Stimulated activated naive CD4-positive, alpha-beta T cell treated with Interleukin-2 at 50 U/mL for 16 hours (primary cell): ENCODE results near the gene TIAM1.

Experiments used
- DNase-seq: peaks from one replicate; lab custom pipeline; 2025; lab: John Stamatoyannopoulos, UW

Gene TIAM1

DNA sequence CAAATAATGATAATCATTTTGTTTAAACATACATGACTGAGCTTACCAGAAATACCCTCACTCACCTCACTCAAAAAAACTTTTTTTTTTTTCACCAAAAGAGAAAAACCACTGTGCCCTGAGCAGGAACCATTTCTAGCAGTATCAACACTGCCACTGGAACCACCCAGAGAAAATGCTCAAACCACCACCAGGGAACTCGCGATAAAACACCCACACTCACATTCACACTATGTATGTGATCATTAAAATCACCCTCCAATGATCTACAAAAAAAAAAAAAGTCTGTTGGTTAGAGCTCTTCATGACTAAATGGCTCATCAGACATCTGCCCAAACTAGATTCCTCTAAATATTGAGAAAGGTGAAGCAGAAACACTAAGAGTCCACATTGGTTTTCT is 11.5 kb downstream of the TIAM1 start:
- peak; percentile 7 for DNase-seq

DNA sequence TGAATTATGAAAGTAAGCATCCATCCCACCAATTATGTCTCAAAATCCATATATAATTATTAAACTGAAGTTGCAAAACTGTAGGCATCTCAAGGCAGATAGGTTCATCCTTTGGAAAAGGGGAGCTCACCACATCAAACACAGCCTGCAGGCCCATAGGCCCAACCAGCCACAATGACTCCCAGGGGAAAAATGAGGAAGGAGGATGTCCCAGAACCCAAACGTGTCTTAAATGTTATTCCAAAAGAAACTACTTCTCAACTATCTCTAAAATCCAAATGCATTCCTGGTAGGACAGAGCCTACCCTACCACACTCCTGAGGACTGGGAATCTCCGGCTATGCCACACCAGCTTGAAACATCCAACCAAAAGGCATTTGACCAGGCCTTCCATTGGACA is 12.8 kb downstream of the TIAM1 start:
- DNase-seq: no peak

DNA sequence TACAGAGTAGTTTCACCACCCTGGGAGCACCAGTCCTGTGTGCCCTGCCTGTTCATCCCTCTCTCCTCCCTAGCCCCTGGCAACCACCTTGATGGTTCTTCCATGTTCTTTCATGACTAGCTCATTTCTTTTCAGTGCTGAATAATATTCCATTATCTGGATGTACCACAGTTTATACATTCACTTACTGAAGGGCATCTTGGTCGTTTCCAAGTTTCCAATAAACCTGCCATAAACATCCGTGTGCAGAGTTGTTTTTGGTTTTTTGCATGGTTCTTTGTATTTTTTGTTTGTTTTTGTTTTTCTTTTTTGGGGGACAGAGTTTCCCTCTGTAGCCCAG is 13.9 kb downstream of the TIAM1 start:
- no peak for DNase-seq

DNA sequence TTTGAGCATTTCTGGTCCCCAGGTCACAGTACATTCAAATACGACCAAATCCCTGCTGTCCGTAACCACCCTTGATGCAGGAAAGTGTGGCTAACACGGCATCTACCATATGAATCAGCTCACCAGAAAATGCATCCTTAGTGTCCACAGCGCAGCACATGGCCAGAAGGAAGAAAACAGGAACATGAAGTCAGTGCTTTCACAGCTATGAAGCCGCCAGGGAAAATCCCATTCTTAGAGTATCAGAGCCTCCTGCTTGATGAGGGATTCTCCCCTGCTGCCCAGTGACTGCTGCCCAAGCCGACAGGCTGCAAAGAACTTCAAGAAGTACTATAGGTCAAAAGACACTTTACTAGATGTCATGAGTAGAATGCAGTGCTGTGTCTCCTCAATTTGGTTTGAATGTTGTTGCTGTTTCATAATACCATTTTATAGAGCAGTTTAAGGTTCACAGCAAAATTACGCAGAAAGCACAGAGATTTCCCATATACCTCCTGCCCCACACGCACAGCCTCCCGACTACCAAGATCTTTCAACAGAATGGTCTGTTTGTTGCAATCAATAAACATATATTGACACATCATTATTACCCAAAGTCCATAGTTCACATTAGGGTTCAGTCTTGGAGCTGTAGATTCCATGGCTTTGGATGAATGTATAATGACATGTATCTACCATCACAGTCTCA is 14.5 kb downstream of the TIAM1 start:
- no peak for DNase-seq

DNA sequence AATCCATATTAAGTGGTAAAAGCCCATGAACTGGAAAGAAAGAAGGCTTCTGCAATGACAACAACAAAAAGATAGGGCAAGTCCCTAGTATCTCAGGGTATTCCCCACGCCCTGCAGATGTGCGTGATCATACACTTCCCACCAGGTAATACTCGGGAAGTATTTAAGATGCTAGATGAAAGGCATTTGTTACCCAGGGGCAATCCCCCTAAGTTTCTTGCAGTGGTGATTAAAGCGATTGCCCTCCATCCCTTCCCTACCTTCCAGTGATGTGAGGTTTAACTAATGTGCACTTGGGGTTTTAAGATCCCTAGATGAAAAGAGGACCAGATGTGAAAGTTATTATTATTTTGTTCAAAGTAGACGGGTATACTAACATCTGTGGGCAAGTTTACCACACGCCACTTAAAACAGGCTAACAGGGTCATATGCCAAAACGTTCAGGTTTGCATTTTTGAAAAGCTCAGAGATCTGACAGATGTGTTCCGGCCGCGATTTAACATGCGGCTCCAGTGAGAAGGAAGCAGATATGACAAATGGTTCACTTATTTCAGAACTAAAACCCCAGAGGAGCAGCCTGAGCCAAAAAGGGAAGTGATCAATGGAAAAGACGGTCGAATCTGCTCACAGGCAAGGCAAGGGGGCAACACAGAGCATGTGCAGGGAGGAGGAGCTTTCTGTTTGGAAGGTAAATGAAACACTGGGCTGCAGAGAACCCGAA is 17.4 kb downstream of the TIAM1 start:
- peak; percentile 54 for DNase-seq

DNA sequence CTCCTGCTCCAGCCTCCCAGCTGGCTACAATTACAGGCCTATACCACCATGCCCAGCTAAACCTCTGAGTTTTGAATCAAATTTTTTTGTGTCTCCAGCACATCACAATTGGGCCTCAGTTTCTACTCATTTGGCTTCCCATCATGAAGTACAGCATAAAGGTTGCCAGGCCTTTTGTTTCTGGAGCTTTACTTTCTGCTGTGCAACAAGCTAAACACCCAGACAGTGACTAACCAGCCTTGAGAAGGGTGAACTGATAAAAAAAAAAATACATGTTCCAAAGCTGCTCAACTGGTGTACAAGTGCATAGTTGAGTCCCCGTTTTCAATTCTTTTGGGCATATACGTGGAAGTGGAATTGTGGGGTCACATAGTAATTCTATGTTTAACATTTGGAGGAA is 25.1 kb downstream of the TIAM1 start:
- no peak for DNase-seq

DNA sequence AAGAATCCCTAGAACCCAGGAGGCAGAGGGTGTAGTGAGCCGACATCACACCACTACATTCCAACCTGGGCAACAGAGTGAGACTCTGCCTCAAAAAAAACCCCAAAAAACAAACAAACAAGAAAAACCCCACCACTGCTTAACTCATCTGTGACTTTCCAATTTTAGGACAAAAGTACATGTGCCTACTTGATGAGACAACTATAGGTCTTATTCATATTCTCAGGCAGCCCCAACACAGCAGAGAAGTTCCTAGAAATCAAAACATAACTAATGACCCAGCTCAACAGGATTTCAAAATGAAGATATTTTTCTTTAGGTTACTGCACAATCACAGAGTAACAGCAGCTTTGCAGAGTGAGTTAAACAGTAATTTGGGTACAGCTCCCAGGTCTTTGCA is 26.4 kb downstream of the TIAM1 start:
- no peak for DNase-seq

DNA sequence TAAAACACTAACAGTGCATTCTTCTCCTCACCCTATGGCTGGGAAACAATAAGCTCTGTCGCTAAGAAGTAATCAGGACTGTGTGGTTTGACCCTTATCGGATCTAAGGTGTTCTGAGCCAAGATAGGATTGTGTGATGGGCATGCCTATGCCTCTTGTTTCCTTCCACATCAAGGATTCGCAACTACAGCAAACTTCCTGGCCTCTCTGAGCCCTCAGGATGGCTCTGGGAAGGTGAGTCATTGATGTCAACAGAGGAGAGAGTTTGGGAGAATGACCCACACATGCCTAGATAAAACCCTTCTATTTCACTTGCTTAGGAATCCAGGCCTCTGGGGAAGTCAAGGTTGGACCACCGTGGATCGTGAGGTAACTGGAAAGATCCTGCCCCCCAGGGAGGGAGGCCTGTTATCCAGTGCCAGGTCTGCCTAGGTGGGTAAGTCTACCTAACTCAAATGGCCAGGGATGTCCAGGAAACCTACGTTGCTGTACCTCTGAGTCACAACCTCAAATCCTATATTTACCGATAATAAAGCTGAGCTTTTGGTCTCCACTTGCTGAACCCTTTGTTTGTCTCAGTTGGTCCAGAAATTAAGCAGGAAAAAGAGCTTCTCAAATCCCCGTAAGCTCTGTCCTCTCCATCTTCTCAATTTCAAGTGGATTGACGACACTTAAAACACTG is 27.4 kb downstream of the TIAM1 start:
- no peak for DNase-seq

DNA sequence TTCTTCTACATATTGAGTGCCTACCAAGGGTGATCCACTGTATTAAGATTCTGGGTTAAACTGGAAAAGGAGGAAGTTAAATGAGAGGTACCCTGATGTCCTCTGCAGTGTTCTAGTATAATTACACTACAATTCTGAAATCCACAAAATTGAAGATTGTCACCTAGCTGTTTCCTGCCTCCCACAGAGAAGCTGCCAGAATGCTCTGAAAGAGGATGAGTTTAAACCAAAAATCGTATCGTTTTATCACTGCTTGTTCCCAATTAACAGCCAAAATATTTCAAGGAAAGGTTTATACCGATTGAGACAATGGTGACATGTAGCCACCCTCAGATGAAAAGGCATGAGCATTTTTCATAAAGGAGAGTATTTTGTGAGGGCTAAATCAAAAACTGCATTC is 28.0 kb downstream of the TIAM1 start:
- DNase-seq: no peak

DNA sequence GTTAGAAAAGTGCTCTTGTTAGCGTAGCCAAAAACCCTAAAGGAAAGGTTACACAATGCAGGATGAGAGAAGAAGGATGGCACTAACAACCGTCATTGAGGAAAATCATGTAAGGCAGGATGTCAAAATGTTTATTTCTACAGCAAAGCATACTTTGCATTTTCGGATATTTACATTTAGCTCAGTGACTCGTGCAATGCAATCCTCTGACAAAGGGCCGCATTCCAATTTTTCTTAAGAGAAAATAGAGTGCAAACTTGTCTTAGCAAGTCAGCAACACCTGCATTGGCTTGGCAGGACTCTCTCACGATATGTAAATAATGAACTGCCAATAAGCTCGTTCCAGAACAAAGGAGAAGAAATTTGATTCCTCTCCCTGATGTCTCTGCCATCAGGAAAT is 33.3 kb downstream of the TIAM1 start:
- DNase-seq: no peak

DNA sequence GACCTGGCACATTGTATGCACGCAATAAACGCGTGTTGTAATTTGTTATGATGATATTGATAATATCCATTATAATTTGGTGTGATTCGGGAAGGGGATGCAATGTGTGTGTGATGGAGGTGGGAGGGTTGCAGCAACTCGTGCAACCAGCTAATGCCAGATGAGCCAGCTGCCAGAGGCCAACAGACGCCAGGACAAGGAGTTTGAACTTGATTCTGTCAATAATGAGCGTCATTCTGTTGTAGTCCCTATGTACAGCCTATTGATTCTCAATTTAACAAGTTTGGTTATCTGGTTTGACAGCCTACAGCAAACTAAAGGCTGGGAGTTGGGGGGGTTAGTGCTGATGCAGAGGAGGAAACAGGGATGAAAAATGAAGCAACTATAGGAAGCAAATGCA is 35.5 kb downstream of the TIAM1 start:
- DNase-seq: no peak

DNA sequence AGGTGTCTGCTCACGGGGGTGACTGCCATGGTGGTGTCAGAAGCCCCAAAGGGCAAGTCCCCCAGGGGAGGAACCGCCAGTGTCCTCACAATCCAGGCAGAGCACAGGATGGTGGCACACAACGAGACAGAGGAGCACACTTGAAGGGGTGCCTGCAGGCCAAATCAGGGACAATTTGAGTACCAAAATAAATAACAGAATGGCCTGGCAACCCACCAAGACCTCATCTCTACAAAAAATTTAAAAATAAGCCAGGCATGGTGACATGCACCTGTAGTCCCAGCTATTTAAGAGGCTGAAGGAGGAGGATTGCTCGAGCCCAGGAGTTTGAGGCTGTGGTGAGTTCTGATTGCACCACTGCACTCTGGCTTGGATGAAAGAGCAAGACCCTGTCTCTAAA is 38.2 kb downstream of the TIAM1 start:
- no peak for DNase-seq

DNA sequence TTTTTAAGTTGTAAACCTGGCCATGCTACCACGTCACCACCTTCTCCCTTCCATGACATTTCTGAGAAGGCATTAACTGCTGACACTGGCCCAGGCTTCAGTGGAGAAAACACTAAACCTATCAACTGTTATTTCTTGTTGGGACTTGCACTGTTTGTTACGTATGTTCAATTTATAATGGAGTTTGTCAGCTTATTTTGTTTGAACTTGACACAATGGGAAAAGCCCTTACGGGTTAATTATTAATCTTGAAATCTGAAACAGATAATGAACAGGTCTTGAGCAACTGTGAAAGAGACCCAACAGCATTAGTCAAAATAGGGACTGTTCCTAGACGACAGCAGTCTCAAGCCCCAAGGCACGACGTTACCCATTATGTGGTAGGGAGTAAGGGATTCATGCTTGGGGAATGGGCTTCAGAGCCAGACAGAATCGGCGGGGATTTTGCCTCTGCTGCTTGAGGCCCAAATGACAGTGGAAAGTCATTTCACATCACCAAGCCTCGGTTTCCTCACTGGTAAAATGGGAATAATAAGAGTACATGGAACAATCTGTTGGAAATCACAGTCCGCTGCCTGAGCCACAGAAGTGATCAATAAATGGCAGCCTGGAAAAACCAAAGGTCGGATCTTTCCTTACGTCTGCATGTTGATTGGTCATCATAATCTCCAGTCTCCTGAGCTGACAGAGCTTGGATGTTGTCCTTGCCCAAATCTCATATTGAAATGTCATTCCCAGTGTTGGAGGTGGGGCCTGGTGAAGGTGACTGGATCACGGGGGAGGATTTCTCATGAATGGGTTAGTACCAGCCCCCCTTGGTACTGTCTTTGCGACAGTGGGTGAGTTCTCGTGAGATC is 44.5 kb downstream of the TIAM1 start:
- DNase-seq: no peak

DNA sequence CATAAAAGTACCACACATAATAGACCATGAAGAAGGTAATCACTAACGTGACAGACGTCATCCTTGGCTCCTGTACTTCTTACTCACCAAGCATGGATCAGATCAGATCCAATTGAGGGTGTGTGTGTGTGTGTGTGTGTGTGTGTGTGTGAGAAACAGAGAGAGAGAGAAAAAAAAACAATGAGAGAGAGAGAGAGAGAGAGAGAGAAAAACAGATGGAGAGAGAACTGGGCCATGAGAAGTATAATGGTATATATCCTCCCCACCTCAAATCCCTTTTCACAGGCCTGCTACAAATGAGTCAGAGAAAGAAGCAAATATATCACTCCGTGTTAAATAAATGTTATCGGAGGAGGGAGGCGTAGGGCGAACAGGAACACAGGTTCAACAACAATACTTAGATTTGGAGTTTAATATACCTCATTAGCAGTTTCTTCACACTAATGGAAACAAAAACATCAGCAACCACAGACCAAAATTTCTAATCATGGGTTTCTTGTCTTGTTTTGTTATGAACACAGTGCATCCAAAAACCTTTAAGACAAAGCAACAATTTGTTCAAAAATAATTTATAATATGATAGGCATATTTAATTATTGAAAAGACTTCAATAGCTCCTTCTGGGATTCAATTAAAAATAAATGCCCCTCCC is 45.3 kb downstream of the TIAM1 start:
- DNase-seq: peak; percentile 2

DNA sequence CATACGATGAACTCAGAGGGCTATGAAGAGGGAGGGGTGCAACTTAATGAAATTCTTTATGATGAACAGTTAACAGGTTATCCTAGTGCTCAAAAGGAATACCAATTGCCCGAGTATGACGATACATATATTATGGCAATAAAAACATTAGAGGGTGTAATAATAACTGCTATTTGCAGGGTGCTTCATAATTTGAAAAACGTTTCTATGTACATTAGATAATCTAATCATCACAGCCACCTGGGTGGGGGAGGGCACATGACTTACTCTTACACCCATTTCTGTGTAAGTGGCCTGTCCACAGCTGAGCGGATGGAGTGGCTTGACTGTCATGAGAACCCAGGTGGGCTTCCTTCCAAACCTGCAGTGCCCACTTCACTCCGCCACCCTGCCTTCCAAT is 46.3 kb downstream of the TIAM1 start:
- DNase-seq: no peak

DNA sequence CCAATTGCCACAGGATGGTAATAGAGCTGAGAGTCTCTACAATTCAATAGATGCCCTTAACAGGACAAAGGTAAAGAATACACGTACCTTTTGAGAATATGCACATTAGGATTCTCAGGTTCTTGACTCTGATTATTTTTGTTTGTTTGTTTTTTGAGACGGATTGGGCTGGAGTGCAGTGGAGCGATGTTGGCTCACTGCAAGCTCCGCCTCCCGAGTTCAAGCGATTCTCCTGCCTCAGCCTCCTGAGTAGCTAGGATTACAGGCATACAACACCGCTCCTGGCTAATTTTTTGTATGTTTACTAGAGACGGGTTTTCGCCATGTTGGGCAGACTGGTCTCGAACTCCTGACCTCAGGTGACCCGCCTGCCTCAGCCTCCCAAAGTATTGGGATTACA is 48.4 kb downstream of the TIAM1 start:
- DNase-seq: no peak

DNA sequence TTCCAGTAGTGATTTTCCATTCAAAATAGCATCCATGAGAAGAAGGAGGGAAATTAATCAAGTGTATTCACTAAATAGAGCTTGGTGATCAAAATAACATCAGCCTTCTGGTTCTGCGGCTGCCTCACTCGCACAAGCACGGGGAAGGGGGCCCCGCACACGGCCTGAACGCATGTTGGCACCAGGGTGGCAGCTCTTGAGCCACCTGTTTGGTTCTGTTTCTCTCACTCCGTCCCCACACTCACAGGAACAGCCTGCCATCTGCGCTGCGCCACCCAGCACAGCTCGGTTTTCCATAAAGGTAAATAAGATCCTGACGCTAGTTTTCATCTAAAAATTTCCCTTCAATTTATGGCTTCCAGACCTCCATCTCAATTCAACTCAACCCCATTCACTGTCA is 49.4 kb downstream of the TIAM1 start:
- no peak for DNase-seq

DNA sequence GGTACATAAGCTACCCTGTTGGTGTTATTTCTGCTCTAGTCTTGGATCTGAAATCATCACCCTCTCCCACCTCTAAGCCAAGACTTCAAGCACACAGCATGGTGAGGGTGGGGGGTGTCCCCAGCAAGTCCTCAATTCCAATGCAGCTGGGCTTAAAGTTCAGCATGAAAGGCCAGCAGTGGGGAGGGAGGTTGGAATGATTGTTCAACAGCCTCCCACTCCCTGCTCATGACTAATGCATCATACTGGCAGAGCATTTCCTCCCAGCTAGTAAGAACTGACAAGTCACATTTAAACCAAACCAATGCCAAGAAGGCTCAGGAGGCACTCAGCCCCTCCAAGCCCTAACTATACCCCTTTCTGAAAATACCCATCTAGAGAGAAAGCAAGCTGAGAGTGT is 50.1 kb downstream of the TIAM1 start:
- DNase-seq: peak; percentile 71

DNA sequence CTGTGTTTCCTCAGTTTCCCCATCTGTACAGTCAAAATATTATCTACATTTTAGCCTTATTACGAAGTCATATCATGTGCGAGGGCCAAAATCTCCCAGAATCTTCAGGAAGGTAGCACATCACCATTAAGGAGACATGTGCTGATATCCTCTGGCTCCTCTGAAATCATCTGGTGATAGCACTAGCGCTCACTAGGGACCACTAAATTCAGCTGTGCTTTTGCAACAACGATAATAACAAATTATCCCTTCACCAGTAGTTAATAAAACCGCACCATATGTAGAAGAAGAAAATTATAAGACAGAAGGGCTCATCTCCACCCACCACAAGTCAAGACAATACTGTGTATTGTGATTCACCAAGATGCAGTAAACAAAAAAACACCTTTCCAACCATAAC is 53.3 kb downstream of the TIAM1 start:
- DNase-seq: no peak

DNA sequence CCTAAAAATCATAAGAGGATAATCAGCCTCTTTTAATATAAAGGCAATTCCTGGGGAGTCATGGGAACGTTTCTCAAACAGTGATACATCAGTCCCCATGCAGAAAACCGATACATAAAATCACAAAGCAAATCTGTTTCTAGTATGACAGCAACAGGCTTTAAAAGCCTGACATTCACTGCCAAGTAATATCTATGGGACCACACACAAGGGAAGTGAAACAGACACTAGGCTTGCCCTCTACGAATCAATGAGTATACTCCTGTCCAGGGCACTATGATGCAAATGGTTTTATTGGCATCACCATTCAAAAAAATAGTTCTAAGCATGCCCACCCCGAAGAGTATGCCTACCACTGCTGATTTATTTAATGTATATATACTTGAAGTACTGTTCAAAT is 54.4 kb downstream of the TIAM1 start:
- no peak for DNase-seq

DNA sequence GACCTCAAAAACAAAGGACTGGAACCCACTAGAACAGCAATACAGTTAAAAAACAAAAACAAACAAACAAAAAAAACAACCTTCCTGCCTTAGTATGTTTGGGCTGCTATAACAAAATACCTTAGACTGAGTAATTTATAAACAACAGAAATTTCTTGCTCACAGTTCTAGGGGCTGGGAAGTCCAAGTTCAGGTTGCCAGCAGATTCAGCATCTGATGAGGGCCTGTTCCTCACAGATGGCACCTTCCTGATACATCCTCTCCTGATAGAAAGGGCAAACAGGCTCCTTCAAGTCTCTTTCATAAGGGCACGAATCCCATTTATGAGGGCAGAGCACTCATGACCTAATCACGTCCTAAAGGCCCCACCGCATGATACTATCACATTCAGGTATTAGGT is 55.9 kb downstream of the TIAM1 start:
- no peak for DNase-seq

DNA sequence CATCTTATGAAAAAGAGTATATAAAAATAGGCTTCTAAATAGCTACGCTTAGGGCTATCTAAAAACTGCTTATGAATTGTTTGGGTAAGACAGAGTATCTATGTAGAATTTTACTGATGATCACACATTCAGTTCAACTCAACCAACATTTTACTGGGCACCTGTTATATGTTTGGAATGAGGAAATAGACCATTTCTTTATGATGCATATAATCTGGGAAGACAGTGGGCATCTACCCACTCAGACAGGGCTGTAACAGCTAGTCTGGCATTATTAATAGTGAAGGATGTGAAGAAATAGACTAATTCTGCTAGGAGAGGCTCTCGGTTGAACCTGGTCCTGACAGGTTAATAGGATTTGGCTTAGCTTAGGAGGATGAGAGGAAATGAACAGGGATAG is 56.9 kb downstream of the TIAM1 start:
- no peak for DNase-seq
